NCI-H524 treated with DMSO at 0.1 percent for 48 hours (cell line): ENCODE measurements around the gene SERTAD2.

Experiments
- DNase-seq: peaks from one replicate; lab custom pipeline; 2025; lab: John Stamatoyannopoulos, UW

The SERTAD2 gene

GRCh38 chr2:64646007-64646880, 7.5 kb downstream of the SERTAD2 start:
- DNase-seq, result no peak

- peak; percentile 28 for DNase-seq
Observed at GRCh38 chr2:64644458-64645382, 9.0 kb downstream of the SERTAD2 start.

- no peak for DNase-seq
Observed at GRCh38 chr2:64643838-64644457, 9.8 kb downstream of the SERTAD2 start.

GRCh38 chr2:64641599-64641998, 12.1 kb downstream of the SERTAD2 start:
- DNase-seq, result no peak

GRCh38 chr2:64640153-64641044, 13.3 kb downstream of the SERTAD2 start:
- no peak for DNase-seq

GRCh38 chr2:64639691-64640090, 14.0 kb downstream of the SERTAD2 start:
- peak; percentile 27 for DNase-seq

- DNase-seq, result no peak
Observed at GRCh38 chr2:64638502-64639120, 15.1 kb downstream of the SERTAD2 start.

GRCh38 chr2:64637931-64638330, 15.8 kb downstream of the SERTAD2 start:
- no peak for DNase-seq

- DNase-seq, result no peak
Observed at GRCh38 chr2:64637000-64637635, 16.6 kb downstream of the SERTAD2 start.

GRCh38 chr2:64635976-64636911, 17.5 kb downstream of the SERTAD2 start:
- no peak for DNase-seq

GRCh38 chr2:64634345-64635267, 19.1 kb downstream of the SERTAD2 start:
- DNase-seq, result no peak

- no peak for DNase-seq
Observed at GRCh38 chr2:64632835-64633819, 20.6 kb downstream of the SERTAD2 start.

- no peak for DNase-seq
Observed at GRCh38 chr2:64631771-64632170, 21.9 kb downstream of the SERTAD2 start.

- no peak for DNase-seq
Observed at GRCh38 chr2:64630752-64631151, 23.0 kb downstream of the SERTAD2 start.

GRCh38 chr2:64629875-64630274, 23.8 kb downstream of the SERTAD2 start:
- DNase-seq, result no peak

- no peak for DNase-seq
Observed at GRCh38 chr2:64629329-64629781, 24.4 kb downstream of the SERTAD2 start.
